ENCODE results near the gene ACTA2. TPM values are rescaled to one million over a fixed set of nuclear protein-coding genes. Genes with fewer than 3 reads are reported as not detected.

The ACTA2 gene
- polyA plus RNA-seq, 2 donors: 164 to 713 TPM

GRCh38 chr10:88893611-88894010 is 59.0 kb downstream of the ACTA2 start:
- no peaks in the 10 kb centered on the region for H3K9me3 ChIP-seq (ENCODE audit: control insufficient read depth in 2 of 2, insufficient read depth in 1 of 2, low read depth in 1 of 2, low read length in 1 of 2)
- 76 to 82% methylated on average over 3 of the region's 3 CpGs for WGBS, 2 donors
- no peak overlapping the region for H3K4me3 ChIP-seq (ENCODE audit: low read depth in 1 of 2, low read length in 2 of 2)
- peaks cover 0 to under 1% of the 10 kb centered on the region in 2 donors for H3K4me1 ChIP-seq (ENCODE audit: control insufficient read depth in 2 of 2, insufficient read depth in 2 of 2, low read length in 1 of 2)
- H3K36me3 ChIP-seq (ENCODE audit: control insufficient read depth in 2 of 2, insufficient read depth in 2 of 2, low read length in 1 of 2): no peaks in the 10 kb centered on the region
- no peak overlapping the region for H3K27ac ChIP-seq (ENCODE audit: low read depth in 2 of 2, low read length in 1 of 2)
- H3K27me3 ChIP-seq (ENCODE audit: control insufficient read depth in 1 of 2, insufficient read depth in 2 of 2, low read length in 2 of 2): no peaks in the 10 kb centered on the region

GRCh38 chr10:88892222-88892967 is 60.2 kb downstream of the ACTA2 start:
- Histone ChIP-seq H3K27ac (ENCODE audit: low read depth in 2 of 2, low read length in 1 of 2) (no peak overlapping the region), H3K36me3 (ENCODE audit: control insufficient read depth in 2 of 2, insufficient read depth in 2 of 2, low read length in 1 of 2) (no peaks in the 10 kb centered on the region), H3K9me3 (ENCODE audit: control insufficient read depth in 2 of 2, insufficient read depth in 1 of 2, low read depth in 1 of 2, low read length in 1 of 2) (no peaks in the 10 kb centered on the region), H3K27me3 (ENCODE audit: control insufficient read depth in 1 of 2, insufficient read depth in 2 of 2, low read length in 2 of 2) (no peaks in the 10 kb centered on the region), H3K4me3 (ENCODE audit: low read depth in 1 of 2, low read length in 2 of 2) (no peak overlapping the region), H3K4me1 (ENCODE audit: control insufficient read depth in 2 of 2, insufficient read depth in 2 of 2, low read length in 1 of 2) (no peaks in the 10 kb centered on the region)
- WGBS, 2 donors: 77 to 81% methylated on average over 2 of the region's 2 CpGs

- WGBS, 2 donors: 93 to 96% methylated on average over 4 of the region's 4 CpGs
- H3K9me3 ChIP-seq (ENCODE audit: control insufficient read depth in 2 of 2, insufficient read depth in 1 of 2, low read depth in 1 of 2, low read length in 1 of 2): no peaks in the 10 kb centered on the region
- H3K4me3 ChIP-seq (ENCODE audit: low read depth in 1 of 2, low read length in 2 of 2): no peak overlapping the region
- no peaks in the 10 kb centered on the region for H3K36me3 ChIP-seq (ENCODE audit: control insufficient read depth in 2 of 2, insufficient read depth in 2 of 2, low read length in 1 of 2)
- no peaks in the 10 kb centered on the region for H3K27me3 ChIP-seq (ENCODE audit: control insufficient read depth in 1 of 2, insufficient read depth in 2 of 2, low read length in 2 of 2)
- H3K4me1 ChIP-seq (ENCODE audit: control insufficient read depth in 2 of 2, insufficient read depth in 2 of 2, low read length in 1 of 2): no peaks in the 10 kb centered on the region
- no peak overlapping the region for H3K27ac ChIP-seq (ENCODE audit: low read depth in 2 of 2, low read length in 1 of 2)
Observed at GRCh38 chr10:88890681-88891381, 61.7 kb downstream of the ACTA2 start.

- no peak overlapping the region for H3K4me3 ChIP-seq (ENCODE audit: low read depth in 1 of 2, low read length in 2 of 2)
- WGBS, 2 donors: 75 to 82% methylated on average over 1 of the region's 1 CpG
Observed at GRCh38 chr10:88889559-88890337, 62.8 kb downstream of the ACTA2 start.

GRCh38 chr10:88888810-88889445 is 63.6 kb downstream of the ACTA2 start:
- H3K9me3 ChIP-seq (ENCODE audit: control insufficient read depth in 2 of 2, insufficient read depth in 1 of 2, low read depth in 1 of 2, low read length in 1 of 2): no peaks in the 10 kb centered on the region
- no peaks in the 10 kb centered on the region for H3K36me3 ChIP-seq (ENCODE audit: control insufficient read depth in 2 of 2, insufficient read depth in 2 of 2, low read length in 1 of 2)
- H3K27ac ChIP-seq (ENCODE audit: low read depth in 2 of 2, low read length in 1 of 2): no peak overlapping the region
- no peaks in the 10 kb centered on the region for H3K4me1 ChIP-seq (ENCODE audit: control insufficient read depth in 2 of 2, insufficient read depth in 2 of 2, low read length in 1 of 2)
- no peak overlapping the region for H3K4me3 ChIP-seq (ENCODE audit: low read depth in 1 of 2, low read length in 2 of 2)
- no peaks in the 10 kb centered on the region for H3K27me3 ChIP-seq (ENCODE audit: control insufficient read depth in 1 of 2, insufficient read depth in 2 of 2, low read length in 2 of 2)

More at GRCh38 chr10:88889559-88890337, 62.8 kb downstream of the ACTA2 start:
- Histone ChIP-seq H3K27me3 (ENCODE audit: control insufficient read depth in 1 of 2, insufficient read depth in 2 of 2, low read length in 2 of 2) (no peaks in the 10 kb centered on the region), H3K4me1 (ENCODE audit: control insufficient read depth in 2 of 2, insufficient read depth in 2 of 2, low read length in 1 of 2) (no peaks in the 10 kb centered on the region), H3K9me3 (ENCODE audit: control insufficient read depth in 2 of 2, insufficient read depth in 1 of 2, low read depth in 1 of 2, low read length in 1 of 2) (no peaks in the 10 kb centered on the region), H3K36me3 (ENCODE audit: control insufficient read depth in 2 of 2, insufficient read depth in 2 of 2, low read length in 1 of 2) (no peaks in the 10 kb centered on the region), H3K27ac (ENCODE audit: low read depth in 2 of 2, low read length in 1 of 2) (no peak overlapping the region)

- Histone ChIP-seq H3K27me3 (ENCODE audit: control insufficient read depth in 1 of 2, insufficient read depth in 2 of 2, low read length in 2 of 2) (no peaks in the 10 kb centered on the region), H3K4me1 (ENCODE audit: control insufficient read depth in 2 of 2, insufficient read depth in 2 of 2, low read length in 1 of 2) (no peaks in the 10 kb centered on the region), H3K36me3 (ENCODE audit: control insufficient read depth in 2 of 2, insufficient read depth in 2 of 2, low read length in 1 of 2) (no peaks in the 10 kb centered on the region), H3K27ac (ENCODE audit: low read depth in 2 of 2, low read length in 1 of 2) (no peak overlapping the region), H3K4me3 (ENCODE audit: low read depth in 1 of 2, low read length in 2 of 2) (no peak overlapping the region), H3K9me3 (ENCODE audit: control insufficient read depth in 2 of 2, insufficient read depth in 1 of 2, low read depth in 1 of 2, low read length in 1 of 2) (no peaks in the 10 kb centered on the region)
Observed at GRCh38 chr10:88886557-88886956, 66.0 kb downstream of the ACTA2 start.

Other genes starting within 250 kb of the ACTA2 start
- gene LIPK, start 246.5 kb downstream of the ACTA2 start, polyA plus RNA-seq: 1 to 10 TPM in 1 of 2 donors, under 1 TPM in 1; 0.12 to 1.2 TPM
- 1 to 10 TPM in 1 of 2 donors, not detected in 1; 1.0 TPM for gene LIPN, start 192.8 kb downstream of the ACTA2 start, polyA plus RNA-seq
- gene LIPM, start 150.0 kb downstream of the ACTA2 start, polyA plus RNA-seq: not detected
- 10 to 100 TPM; 31.5 to 46.0 TPM for gene ANKRD22, start 100.9 kb downstream of the ACTA2 start, polyA plus RNA-seq
- gene STAMBPL1, start 72.5 kb downstream of the ACTA2 start, polyA plus RNA-seq: 1 to 10 TPM; 1.6 to 1.9 TPM
- 10 to 100 TPM in 1 of 2 donors, 1 to 10 TPM in 1; 8.8 to 10.2 TPM for gene FAS, start 38.0 kb upstream of the ACTA2 start, polyA plus RNA-seq